Measurements from ENCODE around the gene UAP1L1.
"Not testable (repeated sequence)": the region's sequence is repeated elsewhere in the genome, so short reads cannot be mapped to it uniquely, and the experiment has no call there.

Gene UAP1L1

GRCh38 chr9:137057545-137057944 is 19.8 kb upstream of the UAP1L1 start:
- no peak for DNase-seq

- no peak for DNase-seq
Observed at GRCh38 chr9:137058521-137059234, 18.6 kb upstream of the UAP1L1 start.

- DNase-seq = no peak
Observed at GRCh38 chr9:137062384-137062783, 14.9 kb upstream of the UAP1L1 start.

DNA sequence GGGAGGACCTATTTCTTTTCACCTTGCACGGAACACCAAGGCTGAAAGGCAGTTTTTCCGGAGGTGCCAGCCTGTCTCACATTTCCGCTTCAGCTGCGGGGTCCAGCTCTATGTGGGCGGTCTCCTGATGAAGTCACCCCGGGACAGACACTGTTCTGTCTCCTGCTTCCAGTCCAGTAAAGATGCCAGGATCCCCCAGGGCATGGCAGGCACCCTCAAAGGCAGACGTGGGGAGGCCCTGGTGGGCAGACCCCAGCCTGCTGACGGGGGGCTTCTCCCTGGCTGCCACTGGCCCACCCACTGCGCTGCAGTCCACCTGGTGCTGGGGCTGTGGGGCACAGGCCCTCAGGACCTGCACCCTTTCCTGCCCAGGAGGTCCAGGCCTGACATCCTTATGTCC is 14.5 kb upstream of the UAP1L1 start:
- DNase-seq = not testable (repeated sequence)

GRCh38 chr9:137063311-137064026 is 13.8 kb upstream of the UAP1L1 start:
- DNase-seq = no peak

DNA sequence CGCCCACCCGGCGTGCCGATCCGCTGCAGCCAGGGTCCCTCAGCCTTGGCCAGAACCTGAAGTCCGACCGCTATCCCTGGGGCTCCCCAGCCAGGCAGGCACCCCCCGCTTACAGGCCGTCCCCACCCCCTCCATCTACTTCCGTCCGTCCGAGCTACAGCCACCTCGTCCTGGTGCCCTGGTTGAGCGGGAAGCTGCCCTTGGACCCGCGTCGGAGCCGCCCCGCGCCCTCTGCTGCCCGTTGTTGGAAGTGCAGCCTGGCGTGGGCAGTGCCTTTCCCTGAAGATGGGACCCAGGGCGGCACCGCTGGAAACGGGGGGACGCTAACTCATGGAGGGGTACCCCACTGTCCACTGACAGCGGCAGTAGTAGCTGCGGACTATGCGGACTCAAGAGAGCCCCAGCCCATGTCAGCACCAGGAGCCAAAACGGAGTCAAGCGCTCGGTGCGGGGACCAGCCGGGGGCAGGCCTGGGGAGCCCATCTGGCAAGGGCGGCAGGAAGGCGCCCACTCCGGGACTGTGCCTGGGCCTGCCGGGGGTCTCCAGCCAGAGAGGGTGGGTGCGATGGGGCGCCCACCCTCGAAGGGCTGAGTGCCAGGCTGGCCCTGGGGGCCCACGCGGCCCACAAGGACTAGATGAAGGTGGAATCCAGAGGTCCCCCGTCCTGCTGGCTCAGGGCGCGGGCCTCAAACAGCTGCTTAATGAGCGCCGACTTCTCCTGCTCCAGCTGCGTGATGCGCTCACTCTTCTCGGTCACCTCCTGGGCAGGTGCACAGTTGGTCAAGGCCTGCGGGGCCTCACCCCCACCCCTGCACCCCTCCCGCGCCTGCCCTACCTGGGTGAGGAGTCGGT is 13.1 kb upstream of the UAP1L1 start:
- DNase-seq = peak; percentile 79

GRCh38 chr9:137064880-137065164 is 12.5 kb upstream of the UAP1L1 start:
- DNase-seq = no peak

GRCh38 chr9:137065336-137065967 is 11.9 kb upstream of the UAP1L1 start:
- no peak for DNase-seq

DNA sequence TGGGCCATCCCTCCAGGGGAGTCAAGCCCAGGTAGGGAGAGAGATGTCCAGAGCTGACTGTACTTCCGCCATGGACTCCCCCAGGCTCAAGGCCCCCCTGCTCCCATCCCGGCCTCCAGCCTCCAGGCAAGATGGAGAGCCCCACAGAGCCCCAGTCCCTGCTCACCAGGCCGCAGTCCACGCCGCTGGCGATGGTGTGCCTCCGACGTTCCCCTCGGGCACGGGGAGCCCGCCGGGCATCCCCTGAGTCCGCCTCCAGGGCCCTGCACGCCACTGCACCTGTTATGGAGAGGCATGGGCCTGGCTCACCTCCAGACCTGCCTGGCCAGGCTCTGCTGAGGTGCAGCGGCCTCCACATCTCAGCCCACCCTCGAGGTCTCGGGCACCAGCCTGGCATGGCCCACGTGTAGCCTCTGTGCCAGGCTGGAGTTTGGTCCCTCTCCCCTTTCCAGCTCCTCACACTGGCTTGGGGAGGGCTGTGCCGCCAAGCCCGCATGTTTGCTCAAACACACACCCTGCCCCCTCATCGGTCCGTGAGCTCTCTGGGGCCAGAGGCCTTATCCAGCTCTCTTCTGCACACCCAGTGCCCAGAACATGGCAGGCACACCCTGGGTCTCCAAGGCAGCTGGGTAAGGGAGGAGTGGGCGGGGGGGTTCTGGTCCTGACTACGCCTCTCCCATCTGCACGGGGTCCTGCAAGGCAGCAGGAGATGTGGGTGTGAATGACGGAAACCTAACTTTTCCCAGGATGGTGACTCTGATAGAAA is 11.0 kb upstream of the UAP1L1 start:
- no peak for DNase-seq

- peak; percentile 94 for DNase-seq
Observed at GRCh38 chr9:137067860-137068538, 9.3 kb upstream of the UAP1L1 start.

DNA sequence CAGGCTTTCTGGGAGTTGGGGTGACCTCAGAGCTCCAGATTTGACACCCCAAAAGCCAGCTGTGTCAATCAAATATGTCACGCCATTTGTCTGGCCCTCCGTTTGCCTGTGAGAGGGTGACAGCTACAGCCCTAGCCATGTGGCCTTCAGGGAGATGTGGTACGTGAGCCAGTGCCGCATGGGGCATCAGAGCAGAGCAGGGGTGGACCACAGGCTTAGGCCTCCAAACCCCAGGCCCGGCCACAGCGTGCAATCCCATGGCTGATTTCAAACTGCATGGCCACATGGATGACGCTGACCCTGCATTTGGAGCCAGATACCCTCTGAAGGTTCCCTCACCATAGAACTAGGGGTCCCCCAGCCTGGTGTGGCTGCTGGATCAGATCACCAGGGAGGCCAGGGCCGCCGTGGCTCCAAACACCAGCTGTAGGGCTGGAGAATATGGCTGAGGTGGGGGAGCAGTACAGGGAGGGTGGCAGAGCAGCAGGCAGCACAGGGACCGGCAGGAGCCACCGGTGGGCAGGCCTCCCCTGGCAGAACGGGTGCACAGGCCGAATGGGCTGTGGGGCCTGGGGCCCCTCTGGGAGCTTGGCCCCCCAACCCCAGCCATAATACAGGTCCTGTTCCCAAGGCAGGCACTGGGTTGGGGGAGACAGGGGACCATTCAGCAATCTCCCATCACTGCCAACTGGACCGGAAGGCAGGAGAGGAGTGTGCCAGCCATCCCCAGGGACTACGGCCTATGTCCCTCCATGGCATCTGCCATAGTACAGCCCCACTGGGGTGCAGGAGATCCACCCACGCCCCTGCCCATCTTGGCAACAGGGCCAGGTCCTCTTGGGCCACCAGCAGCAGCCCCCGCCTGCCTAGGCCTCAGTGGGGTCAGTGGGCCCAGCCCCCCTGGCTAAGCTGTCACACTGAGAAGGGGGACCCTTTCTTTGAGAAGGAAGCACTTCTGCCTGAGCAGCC is 8.5 kb upstream of the UAP1L1 start:
- no peak for DNase-seq

- no peak for DNase-seq
Observed at GRCh38 chr9:137069508-137070091, 7.7 kb upstream of the UAP1L1 start.

DNA sequence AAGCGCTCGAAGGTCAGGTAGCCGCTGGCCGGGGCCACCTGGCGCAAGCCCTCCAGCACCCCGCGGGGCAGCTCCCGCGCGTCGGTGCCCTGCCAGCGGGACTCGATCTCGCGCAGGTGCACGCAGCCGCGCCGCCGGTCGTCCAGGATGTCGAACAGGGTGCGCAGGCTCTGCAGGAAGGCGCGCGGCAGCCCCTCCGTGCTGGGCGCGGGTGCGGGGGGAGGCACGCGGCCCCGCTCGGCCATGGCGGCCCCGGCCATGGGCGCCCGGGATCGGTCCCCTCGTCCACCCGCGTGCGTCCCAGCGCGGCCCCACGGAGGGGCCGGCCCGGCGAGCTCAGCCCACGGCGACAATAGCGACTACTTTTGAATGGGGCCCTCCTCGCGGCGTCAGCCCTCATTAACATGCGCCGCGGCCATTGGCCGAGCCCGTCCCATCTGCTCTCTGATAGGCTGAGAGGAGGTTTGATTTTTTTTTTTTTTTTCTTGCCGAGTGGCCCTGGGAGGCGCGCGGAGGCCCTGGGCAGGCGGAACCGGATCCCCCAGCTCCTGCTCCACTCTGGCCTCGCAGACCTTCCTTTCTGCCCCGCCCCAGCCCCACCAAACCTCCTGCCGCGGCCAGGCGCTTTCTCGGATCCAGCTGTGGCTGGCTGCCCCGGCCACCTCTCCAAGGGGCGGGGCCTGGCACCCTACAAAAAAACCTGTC is 7.0 kb upstream of the UAP1L1 start, which contains the start of gene SAPCD2:
TSS of gene SAPCD2 (minus strand) at position 357 of the 705 bp plus-strand sequence. CDS start at position 260, 97 bp downstream.
- peak; percentile 91 for DNase-seq

- DNase-seq = no peak
Observed at GRCh38 chr9:137070906-137071275, 6.4 kb upstream of the UAP1L1 start.

GRCh38 chr9:137071282-137071681 is 6.0 kb upstream of the UAP1L1 start:
- no peak for DNase-seq

DNA sequence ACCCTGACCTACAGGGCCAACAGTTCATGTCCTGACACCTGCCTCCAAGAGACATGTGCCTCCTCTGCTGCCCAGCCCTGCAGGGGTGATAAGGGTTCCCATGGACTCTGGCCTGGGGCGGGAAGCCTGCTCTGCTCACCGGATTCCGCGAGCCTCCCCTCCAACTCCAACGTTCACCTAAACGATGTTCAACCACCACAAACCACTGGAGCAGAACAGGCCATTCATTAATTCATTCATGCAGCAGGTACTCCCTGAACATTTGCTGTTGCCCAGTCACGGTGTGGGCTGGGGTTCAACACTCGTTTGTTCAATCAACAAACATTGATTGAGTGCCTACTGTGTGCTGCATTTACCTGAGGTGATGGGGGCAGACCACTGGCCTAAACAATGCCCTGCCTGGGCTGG is 3.3 kb upstream of the UAP1L1 start:
- DNase-seq = no peak

DNA sequence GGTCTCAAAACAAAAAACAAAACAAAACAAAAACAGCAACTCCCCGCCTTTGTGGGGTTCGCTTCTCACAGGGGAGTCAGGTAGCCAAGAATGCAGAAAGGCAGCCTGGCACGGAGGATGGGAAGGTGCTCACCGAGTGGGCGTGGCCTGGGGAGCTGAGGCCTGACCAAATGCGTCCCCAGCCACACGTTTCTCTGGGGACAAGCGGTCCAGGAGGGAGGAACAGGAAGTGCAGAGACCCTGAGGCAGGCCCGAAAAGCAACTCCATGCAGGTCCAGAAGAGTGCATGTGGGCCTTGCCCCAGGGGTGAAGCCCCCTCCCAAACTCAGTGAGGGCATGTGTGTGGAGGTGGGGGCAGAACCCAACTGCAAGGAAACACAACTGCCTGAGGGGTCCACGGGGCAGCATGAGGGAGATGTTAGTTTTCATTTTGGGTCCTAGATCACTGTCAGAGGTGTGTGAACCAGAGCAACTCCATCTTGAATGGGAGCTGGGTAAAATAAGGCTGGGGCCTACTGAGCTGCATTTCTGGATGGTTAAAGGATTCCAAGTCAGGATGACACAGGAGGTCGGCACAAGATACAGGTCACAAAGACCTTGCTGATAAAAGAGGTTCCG is 2.6 kb upstream of the UAP1L1 start:
- no peak for DNase-seq

GRCh38 chr9:137075275-137075775 is 2.0 kb upstream of the UAP1L1 start:
- no peak for DNase-seq

DNA sequence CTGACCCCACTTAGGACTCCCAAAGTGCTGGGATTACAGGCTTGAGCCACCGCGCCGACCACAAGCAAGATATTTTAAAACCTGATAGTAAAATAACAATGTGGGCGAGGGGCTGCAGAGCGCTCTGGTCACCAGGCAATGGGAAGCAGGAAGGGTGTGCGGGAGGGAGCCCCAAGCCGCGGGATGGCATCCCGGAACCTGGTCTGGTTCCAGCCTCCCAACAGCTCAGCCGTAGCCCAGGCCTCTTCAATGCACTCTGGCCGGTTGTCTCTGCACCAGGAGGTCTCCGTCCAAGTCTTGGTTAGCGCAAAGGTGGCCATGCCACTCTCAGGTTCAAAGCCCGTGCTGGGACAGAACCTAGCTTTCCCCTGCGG is 694 bp upstream of the UAP1L1 start:
- no peak for DNase-seq

Measured in activated CD4-positive, alpha-beta T cell treated with anti-CD3 and anti-CD28 coated beads, Interleukin-2, Interleukin-6, amounts not matched to agents 100 ng/mL and 50 ng/mL, durations not matched to agents 16 hours and 8 hours (primary cell).